ENCODE results near the gene NEK10.

Gene NEK10

GRCh38 chr3:27166888-27167287 is 202.3 kb downstream of the NEK10 start:
- Histone ChIP-seq H3K4me1 (ENCODE audit: insufficient read depth, poor library complexity, severe bottlenecking) (no peaks in the 10 kb centered on the region), H3K4me3 (ENCODE audit: severe bottlenecking) (no peak overlapping the region), H3K27me3 (ENCODE audit: insufficient read depth, poor library complexity, severe bottlenecking) (no peaks in the 10 kb centered on the region), H3K9me3 (ENCODE audit: severe bottlenecking) (no peaks in the 10 kb centered on the region), H3K27ac (ENCODE audit: poor library complexity, severe bottlenecking) (no peak overlapping the region), H3K36me3 (ENCODE audit: low read depth) (no peaks in the 10 kb centered on the region)
- TF ChIP-seq CTCF (IDR thresholded peaks at IDR 0.05; ENCODE audit: poor library complexity, severe bottlenecking): no peak
- DNase-seq (ENCODE audit: low spot score): no peak
- peak; percentile 40; the same call in 2 of the 3 replicates for ATAC-seq (ENCODE audit: low read depth)

GRCh38 chr3:27165321-27165721 is 203.9 kb downstream of the NEK10 start:
- Histone ChIP-seq H3K27ac (ENCODE audit: poor library complexity, severe bottlenecking) (no peak overlapping the region), H3K9me3 (ENCODE audit: severe bottlenecking) (no peaks in the 10 kb centered on the region), H3K4me1 (ENCODE audit: insufficient read depth, poor library complexity, severe bottlenecking) (no peaks in the 10 kb centered on the region), H3K36me3 (ENCODE audit: low read depth) (no peaks in the 10 kb centered on the region), H3K4me3 (ENCODE audit: severe bottlenecking) (no peak overlapping the region), H3K27me3 (ENCODE audit: insufficient read depth, poor library complexity, severe bottlenecking) (no peaks in the 10 kb centered on the region)
- TF ChIP-seq CTCF (IDR thresholded peaks at IDR 0.05; ENCODE audit: poor library complexity, severe bottlenecking): no peak
- ATAC-seq (ENCODE audit: low read depth) (no peak), DNase-seq (ENCODE audit: low spot score) (no peak)

- Histone ChIP-seq H3K9me3 (ENCODE audit: severe bottlenecking) (no peaks in the 10 kb centered on the region), H3K27ac (ENCODE audit: poor library complexity, severe bottlenecking) (no peak overlapping the region), H3K4me1 (ENCODE audit: insufficient read depth, poor library complexity, severe bottlenecking) (no peaks in the 10 kb centered on the region), H3K27me3 (ENCODE audit: insufficient read depth, poor library complexity, severe bottlenecking) (no peaks in the 10 kb centered on the region), H3K4me3 (ENCODE audit: severe bottlenecking) (no peak overlapping the region), H3K36me3 (ENCODE audit: low read depth) (no peaks in the 10 kb centered on the region)
- TF ChIP-seq CTCF (IDR thresholded peaks at IDR 0.05; ENCODE audit: poor library complexity, severe bottlenecking): no peak
- DNase-seq (ENCODE audit: low spot score) (no peak), ATAC-seq (ENCODE audit: low read depth) (no peak)
These were observed 208.3 kb downstream of the NEK10 start for GRCh38 chr3:27160779-27161287.

DNA sequence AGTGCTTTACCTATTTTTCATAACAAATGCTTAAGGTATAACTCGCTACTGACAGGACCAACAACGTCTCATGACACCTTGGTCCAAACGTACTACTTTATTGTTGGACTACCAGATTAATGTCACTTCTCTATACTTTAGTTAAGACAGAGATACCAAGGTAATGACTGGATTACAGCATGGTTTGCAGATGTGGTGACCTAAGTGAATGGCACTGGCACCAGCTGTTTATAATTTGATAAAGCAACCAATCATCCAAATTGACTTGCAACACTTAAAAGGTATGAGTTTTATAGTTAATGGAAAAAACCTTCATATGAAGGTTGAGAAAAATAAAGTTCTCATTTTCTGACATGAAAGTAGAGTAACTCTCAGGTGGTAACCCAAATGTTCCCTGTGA is 209.0 kb downstream of the NEK10 start:
- no peak for ATAC-seq (ENCODE audit: low read depth)
- DNase-seq (ENCODE audit: low spot score): no peak
- no peaks in the 10 kb centered on the region for H3K27me3 ChIP-seq (ENCODE audit: insufficient read depth, poor library complexity, severe bottlenecking)
- no peak overlapping the region for H3K27ac ChIP-seq (ENCODE audit: poor library complexity, severe bottlenecking)
- no peak overlapping the region for H3K4me3 ChIP-seq (ENCODE audit: severe bottlenecking)
- H3K4me1 ChIP-seq (ENCODE audit: insufficient read depth, poor library complexity, severe bottlenecking): no peaks in the 10 kb centered on the region
- TF ChIP-seq CTCF (IDR thresholded peaks at IDR 0.05; ENCODE audit: poor library complexity, severe bottlenecking): no peak
- no peaks in the 10 kb centered on the region for H3K36me3 ChIP-seq (ENCODE audit: low read depth)
- H3K9me3 ChIP-seq (ENCODE audit: severe bottlenecking): no peaks in the 10 kb centered on the region

DNA sequence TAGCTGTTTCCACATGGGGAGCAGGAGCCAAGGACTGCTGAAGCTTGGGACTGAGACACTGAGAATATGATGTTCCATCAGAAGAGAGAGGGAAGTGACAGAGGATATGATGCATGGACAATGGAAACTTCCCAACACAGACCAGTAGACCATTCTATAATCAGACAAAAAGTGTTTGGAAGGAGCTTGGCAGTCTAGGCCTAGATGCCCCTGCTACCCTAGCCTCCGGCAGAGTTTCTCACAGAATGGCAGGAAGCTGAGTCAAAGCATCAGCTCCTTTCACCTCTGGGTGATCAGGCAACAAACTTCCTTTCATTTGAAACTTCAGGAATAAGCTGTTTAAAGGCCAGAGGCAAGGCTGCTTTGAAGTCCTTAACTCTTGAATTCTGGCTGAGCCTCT is 222.0 kb downstream of the NEK10 start:
- no peaks in the 10 kb centered on the region for H3K27me3 ChIP-seq (ENCODE audit: insufficient read depth, poor library complexity, severe bottlenecking)
- H3K36me3 ChIP-seq (ENCODE audit: low read depth): no peaks in the 10 kb centered on the region
- no peak for TF ChIP-seq CTCF (IDR thresholded peaks at IDR 0.05; ENCODE audit: poor library complexity, severe bottlenecking)
- H3K4me1 ChIP-seq (ENCODE audit: insufficient read depth, poor library complexity, severe bottlenecking): no peaks in the 10 kb centered on the region
- H3K27ac ChIP-seq (ENCODE audit: poor library complexity, severe bottlenecking): no peak overlapping the region
- H3K9me3 ChIP-seq (ENCODE audit: severe bottlenecking): no peaks in the 10 kb centered on the region
- DNase-seq (ENCODE audit: low spot score) (no peak), ATAC-seq (ENCODE audit: low read depth) (peak; percentile 41; the same call in 2 of the 3 replicates)
- no peak overlapping the region for H3K4me3 ChIP-seq (ENCODE audit: severe bottlenecking)
